B cell (primary cell): ENCODE measurements around the gene MYOM1. TPM values are rescaled to one million over a fixed set of nuclear protein-coding genes. Genes with fewer than 3 reads are reported as not detected.

Experiments used
- ATAC-seq: fragments of 200-7000 bp; cut with Tn5 transposase; one replicate; pipeline ENCODE4 v1.10.0; 2021; ENCODE audit warnings: low read depth, mild to moderate bottlenecking, moderate number of reproducible peaks, moderate library complexity
- CTCF ChIA-PET: fragments of 350-600 bp; sonication (Branson Sonifier 250); formaldehyde crosslinking; loops from one replicate; lab custom pipeline; 2021; ENCODE audit warnings: antibody characterized with exemption, inconsistent platforms; lab: Charles Lee
- POLR2A ChIA-PET: fragments of 350-600 bp; sonication (Branson Sonifier 250); formaldehyde crosslinking; loops from one replicate; lab custom pipeline; 2021; ENCODE audit warnings: antibody characterized with exemption; lab: Charles Lee
- DNase-seq: peaks from one replicate; pipeline ENCODE4 v3.0.0; 2013
- H2AFZ ChIP-seq: 2 replicates; pipeline ENCODE4 v1.6.1; 2012; ENCODE audit warnings: mild to moderate bottlenecking, low read depth, low read length; ENCODE audit not compliant: insufficient read depth, poor library complexity, severe bottlenecking
- H3K27ac ChIP-seq, 2 donors: 1 replicate in 1 of 2; 2 replicates in 1 of 2; pipeline ENCODE4 v1.5.1; 2012 to 2013; ENCODE audit warnings: low read length in 2 of 2, mild to moderate bottlenecking in 2 of 2, moderate library complexity in 1 of 2
- H3K27me3 ChIP-seq, 4 experiments: fragments of 200-600 bp in 1 of 4; sonication (generic) in 1 of 4; replicated peaks in 1 of 4; 1 replicate in 2 of 4; 2 replicates in 2 of 4; pipeline versions ENCODE4 v1.6.1 to v1.7.0; 2013 to 2016; ENCODE audit warnings: low read length in 3 of 4, mild to moderate bottlenecking in 2 of 4, mixed read lengths in 1 of 4, moderate library complexity in 1 of 4; ENCODE audit not compliant: insufficient read depth in 4 of 4, control insufficient read depth in 3 of 4; ENCODE audit errors: control extremely low read depth in 1 of 4
- H3K36me3 ChIP-seq, 2 experiments: replicated peaks in 1 of 2; 1 replicate in 1 of 2; 2 replicates in 1 of 2; pipeline versions ENCODE4 v1.6.1 to v1.7.1; 2013; ENCODE audit warnings: low read length in 1 of 2; ENCODE audit not compliant: insufficient read depth in 2 of 2, control insufficient read depth in 1 of 2; ENCODE audit errors: control extremely low read depth in 1 of 2, extremely low read depth in 1 of 2
- H3K4me1 ChIP-seq, 2 donors: fragments of 200-600 bp in 1 of 2; sonication (generic) in 1 of 2; 1 replicate in 1 of 2; 2 replicates in 1 of 2; pipeline versions ENCODE4 v1.5.1 to v1.6.1; 2013 to 2017; ENCODE audit warnings: low read length in 2 of 2; ENCODE audit not compliant: control insufficient read depth in 2 of 2, insufficient read depth in 2 of 2
- H3K4me2 ChIP-seq: replicated peaks from 2 replicates; pipeline ENCODE3; 2012; ENCODE audit warnings: mild to moderate bottlenecking, low read depth, low read length; ENCODE audit not compliant: poor library complexity, severe bottlenecking
- H3K4me3 ChIP-seq, 5 experiments: fragments of 200-600 bp in 1 of 5; sonication (generic) in 1 of 5; 1 replicate in 3 of 5; 2 replicates in 2 of 5; pipeline versions ENCODE4 v1.5.1 to v1.7.0; 2011 to 2016; ENCODE audit warnings: low read length in 4 of 5, mild to moderate bottlenecking in 4 of 5, low read depth in 2 of 5, control low read depth in 1 of 5, moderate library complexity in 1 of 5; ENCODE audit not compliant: insufficient read depth in 1 of 5; ENCODE audit errors: control extremely low read depth in 1 of 5, extremely low read depth in 1 of 5
- H3K79me2 ChIP-seq: fragments of 200-600 bp; sonication (generic); one replicate; pipeline ENCODE4 v1.6.0; 2016; ENCODE audit warnings: low read length; ENCODE audit not compliant: control insufficient read depth, insufficient read depth
- H3K9ac ChIP-seq: fragments of 200-600 bp; sonication (generic); 2 replicates; pipeline ENCODE4 v1.6.1; 2017; ENCODE audit warnings: mild to moderate bottlenecking, low read length, moderate library complexity
- H3K9me3 ChIP-seq, 3 donors: one replicate each; pipeline versions ENCODE4 v1.6.1 to v1.7.1; 2013; ENCODE audit warnings: low read length in 2 of 3; ENCODE audit not compliant: control insufficient read depth in 2 of 3, insufficient read depth in 1 of 3; ENCODE audit errors: control extremely low read depth in 1 of 3
- H4K20me1 ChIP-seq: 2 replicates; pipeline ENCODE4 v1.6.0; 2012; ENCODE audit warnings: mild to moderate bottlenecking, low read length; ENCODE audit not compliant: insufficient read depth, control insufficient read depth, poor library complexity, severe bottlenecking
- H3K27ac Mint-ChIP-seq: one replicate; pipeline ENCODE4 v1.8.0; 2021; ENCODE audit warnings: mixed read lengths
- H3K27me3 Mint-ChIP-seq: one replicate; pipeline ENCODE4 v1.8.0; 2021; ENCODE audit warnings: mixed read lengths
- H3K4me1 Mint-ChIP-seq: one replicate; pipeline ENCODE4 v1.8.0; 2021; ENCODE audit warnings: mixed read lengths
- H3K4me3 Mint-ChIP-seq: one replicate; pipeline ENCODE4 v1.8.0; 2021; ENCODE audit warnings: mixed read lengths
- H3K9me3 Mint-ChIP-seq: one replicate; pipeline ENCODE4 v1.8.0; 2022; ENCODE audit warnings: mixed read lengths; ENCODE audit not compliant: insufficient read depth
- EZH2 ChIP-seq: IDR thresholded peaks from 2 replicates; pipeline ENCODE4 v1.6.1; 2012; ENCODE audit warnings: borderline replicate concordance, low read depth, mild to moderate bottlenecking, moderate library complexity, low read length; ENCODE audit not compliant: insufficient read depth, poor library complexity, severe bottlenecking
- WGBS: methylation state at CpG from one replicate; pipeline ENCODE4 v1.1.5; 2013; ENCODE audit warnings: missing lambda C conversion rate; ENCODE audit not compliant: insufficient coverage; 5-methylcytosine and 5-hydroxymethylcytosine counted together
- intact Hi-C: fragments of 100-400 bp; cut with micrococcal nuclease; formaldehyde crosslinking; loops from one replicate; pipeline ENCODE4 v1.10.0; 2022
- polyA plus RNA-seq: library from polyadenylated mRNA; depleted of rRNA; stranded (reverse); fragments of >200 nt; gene quantifications from 2 replicates; pipeline ENCODE4 v1.2.3, GENCODE V29; 2012
- total RNA-seq, 2 donors: library from RNA; stranded (reverse); fragments of 120-200 nt in 1 of 2; gene quantifications; 1 replicate in 1 of 2; 2 replicates in 1 of 2; pipeline versions ENCODE4 v1.2.3 to v1.2.4, GENCODE V29; 2013 to 2022
- TF ChIP-seq, protein P1 (sequence below): fragments of 200-600 bp; IDR thresholded peaks from one replicate; pipeline ENCODE4 v1.8.0; 2022; ENCODE audit warnings: antibody characterized with exemption, mild to moderate bottlenecking

MYOM1 gene
- total and polyA plus RNA-seq, 2 donors (not counting 1 experiment from before 2014, with no cell fraction given), result 1.5 to 12.8 TPM

DNA sequence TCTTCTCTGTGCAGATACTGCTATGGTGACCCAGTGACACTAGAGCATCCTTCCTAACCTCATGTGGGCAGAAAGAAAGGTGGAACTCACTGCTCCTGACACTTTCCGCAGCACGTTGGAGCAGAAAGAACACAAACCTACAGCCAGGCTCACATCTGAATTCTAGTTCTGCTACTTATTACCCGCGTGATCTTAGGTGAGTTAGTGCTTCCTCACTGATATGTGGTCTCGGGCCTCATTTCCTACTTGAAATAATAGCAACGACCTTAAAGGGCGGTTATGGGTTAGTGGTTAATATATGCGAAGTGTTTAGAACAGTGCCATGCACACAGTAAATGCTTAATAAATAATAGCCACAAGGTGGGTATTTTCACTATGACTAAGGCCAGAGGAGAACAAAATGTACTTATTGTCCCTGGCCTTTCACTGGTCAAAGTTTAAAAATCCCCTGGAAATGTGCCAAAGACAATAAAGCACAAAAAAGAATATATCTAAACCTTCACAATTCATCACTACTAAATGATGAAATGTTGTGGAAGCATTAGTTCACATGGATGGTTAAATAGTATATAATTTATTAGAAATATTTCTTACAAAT, 66.6 kb downstream of the MYOM1 start:
- no peak for DNase-seq
- no peak overlapping the region for H3K4me3 ChIP-seq
- ATAC-seq, result no peak
- no peaks in the 10 kb centered on the region for H3K79me2 ChIP-seq
- no peak for TF ChIP-seq EZH2
- TF ChIP-seq, protein P1, sequence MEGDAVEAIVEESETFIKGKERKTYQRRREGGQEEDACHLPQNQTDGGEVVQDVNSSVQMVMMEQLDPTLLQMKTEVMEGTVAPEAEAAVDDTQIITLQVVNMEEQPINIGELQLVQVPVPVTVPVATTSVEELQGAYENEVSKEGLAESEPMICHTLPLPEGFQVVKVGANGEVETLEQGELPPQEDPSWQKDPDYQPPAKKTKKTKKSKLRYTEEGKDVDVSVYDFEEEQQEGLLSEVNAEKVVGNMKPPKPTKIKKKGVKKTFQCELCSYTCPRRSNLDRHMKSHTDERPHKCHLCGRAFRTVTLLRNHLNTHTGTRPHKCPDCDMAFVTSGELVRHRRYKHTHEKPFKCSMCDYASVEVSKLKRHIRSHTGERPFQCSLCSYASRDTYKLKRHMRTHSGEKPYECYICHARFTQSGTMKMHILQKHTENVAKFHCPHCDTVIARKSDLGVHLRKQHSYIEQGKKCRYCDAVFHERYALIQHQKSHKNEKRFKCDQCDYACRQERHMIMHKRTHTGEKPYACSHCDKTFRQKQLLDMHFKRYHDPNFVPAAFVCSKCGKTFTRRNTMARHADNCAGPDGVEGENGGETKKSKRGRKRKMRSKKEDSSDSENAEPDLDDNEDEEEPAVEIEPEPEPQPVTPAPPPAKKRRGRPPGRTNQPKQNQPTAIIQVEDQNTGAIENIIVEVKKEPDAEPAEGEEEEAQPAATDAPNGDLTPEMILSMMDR, result no peak
- peaks cover 7% of the 10 kb centered on the region for H3K4me1 Mint-ChIP-seq
- ChIA-PET POLR2A (interaction anchor here (0.6 kb wide), 1 partner anchor 13 kb away, joined by 4 read pairs; no protein-coding TSS in a partner anchor), CTCF (interaction anchor here (0.7 to 4.6 kb wide), 12 partner anchors 9 to 167 kb away, joined by 3 to 73 read pairs (median 9); partner anchors contain the start of genes MYL12A and MYOM1)
- H3K27me3 ChIP-seq, result no peaks in the 10 kb centered on the region
- H3K9me3 ChIP-seq, result no peaks in the 10 kb centered on the region
- H2AFZ ChIP-seq, result no peak overlapping the region
- intact Hi-C loops, result loop anchor here (5.0 kb wide), 2 partner anchors 39 to 161 kb away; no protein-coding TSS in a partner anchor
- H3K27ac Mint-ChIP-seq, result no peak overlapping the region
- no peak overlapping the region for H3K4me3 Mint-ChIP-seq
- H3K27ac ChIP-seq, result no peak overlapping the region
- H4K20me1 ChIP-seq, result no peaks in the 10 kb centered on the region
- WGBS, result 80% methylated on average over 2 of the region's 8 CpGs
- no peaks in the 10 kb centered on the region for H3K9me3 Mint-ChIP-seq
- H3K4me2 ChIP-seq, result no peak overlapping the region
- H3K9ac ChIP-seq, result no peak overlapping the region
- H3K4me1 ChIP-seq, result no peaks in the 10 kb centered on the region
- no peaks in the 10 kb centered on the region for H3K36me3 ChIP-seq
- no peaks in the 10 kb centered on the region for H3K27me3 Mint-ChIP-seq

GRCh38 chr18:3152294-3152693, 67.5 kb downstream of the MYOM1 start:
- no peaks in the 10 kb centered on the region for H3K27me3 Mint-ChIP-seq
- no peaks in the 10 kb centered on the region for H3K9me3 Mint-ChIP-seq
- H2AFZ ChIP-seq, result no peak overlapping the region
- intact Hi-C loops, result loop anchor here (5.0 kb wide), 2 partner anchors 40 to 160 kb away; no protein-coding TSS in a partner anchor
- no peaks in the 10 kb centered on the region for H3K36me3 ChIP-seq
- H3K4me1 ChIP-seq, result no peaks in the 10 kb centered on the region
- H3K4me3 ChIP-seq, result no peak overlapping the region
- H3K4me2 ChIP-seq, result no peak overlapping the region
- no peaks in the 10 kb centered on the region for H4K20me1 ChIP-seq
- H3K27ac ChIP-seq, result no peak overlapping the region
- ATAC-seq (no peak), DNase-seq (no peak)
- no peaks in the 10 kb centered on the region for H3K79me2 ChIP-seq
- no peak overlapping the region for H3K9ac ChIP-seq
- H3K27me3 ChIP-seq, result no peaks in the 10 kb centered on the region
- H3K9me3 ChIP-seq, result no peaks in the 10 kb centered on the region
- TF ChIP-seq, protein P1, result no peak
- no peak for TF ChIP-seq EZH2
- WGBS, result no CpG with 5 or more reads among the region's 1 CpG
- H3K27ac Mint-ChIP-seq, result peak overlapping the region; percentile 24
- H3K4me3 Mint-ChIP-seq, result no peak overlapping the region
- POLR2A ChIA-PET, result interaction anchor here (0.6 to 1.8 kb wide), 2 partner anchors 12 to 94 kb away, joined by 4 to 7 read pairs; no protein-coding TSS in a partner anchor
- CTCF ChIA-PET, result interaction anchor here (0.7 to 4.6 kb wide), 21 partner anchors 9 to 222 kb away, joined by 3 to 73 read pairs (median 7); partner anchors contain the start of genes MYL12A and MYOM1
- peaks cover 7% of the 10 kb centered on the region for H3K4me1 Mint-ChIP-seq
